ENCODE results near the gene TMEM132D. TPM values are rescaled to one million over a fixed set of nuclear protein-coding genes. Genes with fewer than 3 reads are reported as not detected.

Gene TMEM132D
- total and polyA plus RNA-seq, 2 of the 8 experiments (the other 6 are each of a cell fraction or from before 2014, with no cell fraction given) = 3.5 to 10.1 TPM

GRCh38 chr12:129106772-129107171 is 797.1 kb downstream of the TMEM132D start (continued):
- TF ChIP-seq SIX5 (IDR thresholded peaks at IDR 0.05; ENCODE audit: low read depth, low read length) (no peak), RXRA (IDR thresholded peaks at IDR 0.05; ENCODE audit: insufficient read depth, low read depth, low read length) (no peak), EP300 (IDR thresholded peaks at IDR 0.05; ENCODE audit: borderline replicate concordance in 1 of 2, low read depth in 2 of 2, low read length in 2 of 2) (no peak), SIN3A (conservative IDR thresholded peaks at IDR 0.05 in 1 of 2, IDR thresholded peaks at IDR 0.05 in 1 of 2; ENCODE audit: low read depth in 1 of 2, low read length in 2 of 2) (no peak), TBP (IDR thresholded peaks at IDR 0.05; ENCODE audit: low read depth, low read length) (no peak), CHD7 (IDR thresholded peaks at IDR 0.05; ENCODE audit: insufficient replicate concordance, low read length) (no peak)

All from H1 (cell line).